DND-41 (cell line): Measurements from ENCODE around the gene HDAC11.

Source experiments
- ATAC-seq: fragments of 200-7000 bp; cut with Tn5 transposase; 3 replicates; pipeline ENCODE4 v1.9.1; 2021; ENCODE audit warnings: low read depth; ENCODE audit not compliant: insufficient read depth
- DNase-seq: peaks from one replicate; pipeline ENCODE4 v3.0.0-alpha.2; 2020
- H2AFZ ChIP-seq: 2 replicates; pipeline ENCODE4 v1.6.0; 2012; ENCODE audit warnings: low read depth, low read length
- H3K27ac ChIP-seq: 2 replicates; pipeline ENCODE4 v1.5.1; 2012; ENCODE audit warnings: low read length, inconsistent platforms
- H3K27me3 ChIP-seq: fragments of 200-600 bp; sonication (generic); 2 replicates; pipeline ENCODE4 v1.6.0; 2012; ENCODE audit warnings: low read length, mild to moderate bottlenecking, inconsistent platforms; ENCODE audit not compliant: insufficient read depth, poor library complexity
- H3K36me3 ChIP-seq: 2 replicates; pipeline ENCODE4 v1.5.1; 2012; ENCODE audit warnings: low read length, inconsistent platforms; ENCODE audit not compliant: insufficient read depth
- H3K4me1 ChIP-seq: 2 replicates; pipeline ENCODE4 v1.5.1; 2012; ENCODE audit warnings: mild to moderate bottlenecking, low read length; ENCODE audit not compliant: insufficient read depth
- H3K4me2 ChIP-seq: 2 replicates; pipeline ENCODE4 v1.6.0; 2012; ENCODE audit warnings: mild to moderate bottlenecking, moderate library complexity, low read length, inconsistent platforms; ENCODE audit not compliant: insufficient read depth
- H3K4me3 ChIP-seq, 2 experiments: fragments of 200-600 bp in 1 of 2; shearing (Covaris generic) in 1 of 2; 2 replicates each; pipeline ENCODE4 v1.5.1; 2012 to 2016; ENCODE audit warnings: inconsistent platforms in 2 of 2, low read length in 2 of 2, mild to moderate bottlenecking in 2 of 2, low read depth in 1 of 2, moderate library complexity in 1 of 2
- H3K79me2 ChIP-seq: 2 replicates; pipeline ENCODE4 v1.6.0; 2012; ENCODE audit warnings: low read length, inconsistent platforms; ENCODE audit not compliant: insufficient read depth
- H3K9ac ChIP-seq: 2 replicates; pipeline ENCODE4 v1.6.0; 2012; ENCODE audit warnings: low read depth, mild to moderate bottlenecking, inconsistent platforms, low read length, moderate library complexity
- H3K9me3 ChIP-seq: 2 replicates; pipeline ENCODE4 v1.5.1; 2012; ENCODE audit warnings: low read length, moderate library complexity, mild to moderate bottlenecking, inconsistent platforms; ENCODE audit not compliant: insufficient read depth, severe bottlenecking
- H4K20me1 ChIP-seq: 2 replicates; pipeline ENCODE4 v1.6.0; 2012; ENCODE audit warnings: low read length; ENCODE audit not compliant: insufficient read depth
- EZH2 ChIP-seq: IDR thresholded peaks from 3 replicates; pipeline ENCODE4 v1.6.1; 2012; ENCODE audit warnings: borderline replicate concordance, low read depth, mild to moderate bottlenecking, moderate library complexity, low read length, inconsistent platforms; ENCODE audit not compliant: severe bottlenecking
- TF ChIP-seq, protein P1 (sequence below): IDR thresholded peaks from 2 replicates; pipeline ENCODE4 v1.5.1; 2012; ENCODE audit warnings: borderline replicate concordance, low read length, moderate library complexity, mild to moderate bottlenecking; ENCODE audit not compliant: poor library complexity, severe bottlenecking; ENCODE audit errors: extremely low read depth

The HDAC11 gene

GRCh38 chr3:13533885-13534301, 53.8 kb downstream of the HDAC11 start:
- Histone ChIP-seq H3K36me3 (no peaks in the 10 kb centered on the region), H3K9me3 (no peaks in the 10 kb centered on the region), H4K20me1 (no peaks in the 10 kb centered on the region), H3K79me2 (no peaks in the 10 kb centered on the region), H3K4me2 (no peak overlapping the region), H3K27ac (no peak overlapping the region), H3K9ac (no peak overlapping the region), H3K27me3 (no peaks in the 10 kb centered on the region), H3K4me1 (peaks cover 17% of the 10 kb centered on the region), H2AFZ (no peak overlapping the region), H3K4me3 (no peak overlapping the region)
- DNase-seq (no peak), ATAC-seq (no peak)
- TF ChIP-seq, protein P1, sequence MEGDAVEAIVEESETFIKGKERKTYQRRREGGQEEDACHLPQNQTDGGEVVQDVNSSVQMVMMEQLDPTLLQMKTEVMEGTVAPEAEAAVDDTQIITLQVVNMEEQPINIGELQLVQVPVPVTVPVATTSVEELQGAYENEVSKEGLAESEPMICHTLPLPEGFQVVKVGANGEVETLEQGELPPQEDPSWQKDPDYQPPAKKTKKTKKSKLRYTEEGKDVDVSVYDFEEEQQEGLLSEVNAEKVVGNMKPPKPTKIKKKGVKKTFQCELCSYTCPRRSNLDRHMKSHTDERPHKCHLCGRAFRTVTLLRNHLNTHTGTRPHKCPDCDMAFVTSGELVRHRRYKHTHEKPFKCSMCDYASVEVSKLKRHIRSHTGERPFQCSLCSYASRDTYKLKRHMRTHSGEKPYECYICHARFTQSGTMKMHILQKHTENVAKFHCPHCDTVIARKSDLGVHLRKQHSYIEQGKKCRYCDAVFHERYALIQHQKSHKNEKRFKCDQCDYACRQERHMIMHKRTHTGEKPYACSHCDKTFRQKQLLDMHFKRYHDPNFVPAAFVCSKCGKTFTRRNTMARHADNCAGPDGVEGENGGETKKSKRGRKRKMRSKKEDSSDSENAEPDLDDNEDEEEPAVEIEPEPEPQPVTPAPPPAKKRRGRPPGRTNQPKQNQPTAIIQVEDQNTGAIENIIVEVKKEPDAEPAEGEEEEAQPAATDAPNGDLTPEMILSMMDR, result no peak
- TF ChIP-seq EZH2, result no peak

GRCh38 chr3:13535526-13535875, 55.4 kb downstream of the HDAC11 start:
- no peak for DNase-seq
- Histone ChIP-seq H2AFZ (no peak overlapping the region), H3K27me3 (no peaks in the 10 kb centered on the region), H3K9me3 (no peaks in the 10 kb centered on the region), H3K9ac (no peak overlapping the region), H3K79me2 (no peaks in the 10 kb centered on the region), H3K27ac (no peak overlapping the region), H4K20me1 (no peaks in the 10 kb centered on the region), H3K4me2 (no peak overlapping the region), H3K36me3 (no peaks in the 10 kb centered on the region), H3K4me1 (peaks cover 17% of the 10 kb centered on the region), H3K4me3 (no peak overlapping the region)
- TF ChIP-seq, protein P1, result no peak
- TF ChIP-seq EZH2, result no peak
- ATAC-seq, result no peak

- ATAC-seq (no peak), DNase-seq (no peak)
- Histone ChIP-seq H3K36me3 (no peaks in the 10 kb centered on the region), H3K9ac (no peak overlapping the region), H3K4me3 (no peak overlapping the region), H4K20me1 (no peaks in the 10 kb centered on the region), H3K4me1 (peaks cover 17% of the 10 kb centered on the region), H3K79me2 (no peaks in the 10 kb centered on the region), H3K27me3 (no peaks in the 10 kb centered on the region), H3K27ac (no peak overlapping the region), H2AFZ (no peak overlapping the region), H3K9me3 (no peaks in the 10 kb centered on the region), H3K4me2 (no peak overlapping the region)
- TF ChIP-seq, protein P1, result no peak
- no peak for TF ChIP-seq EZH2
Measured at GRCh38 chr3:13535905-13536304, 55.8 kb downstream of the HDAC11 start.

GRCh38 chr3:13536432-13536831, 56.3 kb downstream of the HDAC11 start:
- no peak overlapping the region for H3K4me3 ChIP-seq
- no peaks in the 10 kb centered on the region for H3K27me3 ChIP-seq
- DNase-seq, result no peak
- TF ChIP-seq, protein P1, result no peak
- no peak for TF ChIP-seq EZH2
- ATAC-seq, result no peak
- no peaks in the 10 kb centered on the region for H3K79me2 ChIP-seq
- peaks cover 18% of the 10 kb centered on the region for H3K4me1 ChIP-seq
- no peak overlapping the region for H3K9ac ChIP-seq
- peak overlapping the region; percentile 25 for H3K27ac ChIP-seq
- no peaks in the 10 kb centered on the region for H4K20me1 ChIP-seq
- no peaks in the 10 kb centered on the region for H3K36me3 ChIP-seq
- no peaks in the 10 kb centered on the region for H3K9me3 ChIP-seq
- no peak overlapping the region for H3K4me2 ChIP-seq
- H2AFZ ChIP-seq, result no peak overlapping the region
